ENCODE data around the gene XXYLT1.

GRCh38 chr3:195095035-195095703, 175.8 kb downstream of the XXYLT1 start:
- TF ChIP-seq CTCF (IDR thresholded peaks at IDR 0.05) (no peak), POLR2A (IDR thresholded peaks at IDR 0.05) (no peak), EP300 (IDR thresholded peaks at IDR 0.05) (no peak)

Measured in tibial nerve (tissue), 4 donors.